Ovary (tissue), 9 donors: ENCODE data around the gene ZFYVE9. TPM values are rescaled to one million over a fixed set of nuclear protein-coding genes. Genes with fewer than 3 reads are reported as not detected.

Experiments used
- DNase-seq, 5 donors: peaks; one replicate each; pipeline ENCODE4 v3.0.0-alpha.2; 2019 to 2020
- H3K27ac ChIP-seq, 2 donors: fragments of 200-600 bp; one replicate each; pipeline versions ENCODE4 v1.5.1 to v1.8.0; 2019 to 2022
- H3K27me3 ChIP-seq: fragments of 200-600 bp; one replicate; pipeline ENCODE4 v1.8.0; 2022
- H3K36me3 ChIP-seq: fragments of 200-600 bp; sonication (generic); one replicate; pipeline ENCODE4 v1.5.1; 2019
- H3K4me1 ChIP-seq: one replicate; pipeline ENCODE4 v1.8.1; 2013; ENCODE audit warnings: mild to moderate bottlenecking, moderate library complexity; ENCODE audit not compliant: insufficient read depth
- H3K4me3 ChIP-seq: fragments of 200-600 bp; sonication (generic); one replicate; pipeline ENCODE4 v1.5.1; 2017
- H3K9me3 ChIP-seq, 2 donors: fragments of 200-600 bp in 1 of 2; sonication (generic) in 1 of 2; one replicate each; pipeline versions ENCODE4 v1.5.1 to v1.8.1; 2013 to 2019; ENCODE audit warnings: mild to moderate bottlenecking in 1 of 2, moderate library complexity in 1 of 2
- CTCF ChIP-seq, 3 donors: fragments of 450-650 bp in 2 of 3; fragments of 200-600 bp in 1 of 3; IDR thresholded peaks; one replicate each; pipeline versions ENCODE4 v1.5.1 to v1.8.0; 2016 to 2022; ENCODE audit warnings: antibody characterized with exemption in 3 of 3, mild to moderate bottlenecking in 1 of 3
- EP300 ChIP-seq: sonication (generic); formaldehyde crosslinking; IDR thresholded peaks from one replicate; pipeline ENCODE4 v1.6.1; 2017; ENCODE audit warnings: antibody characterized with exemption
- POLR2A ChIP-seq: fragments of 450-650 bp; IDR thresholded peaks from one replicate; pipeline ENCODE4 v1.6.1; 2017; ENCODE audit warnings: antibody characterized with exemption, mild to moderate bottlenecking, moderate library complexity
- WGBS, 3 donors: extraction: QIAGEN DNeasy Blood & Tissue Kit in 1 of 3; methylation state at CpG; one replicate each; pipeline versions ENCODE4 v1.1.5 to v1.1.7; 2013 to 2017; 5-methylcytosine and 5-hydroxymethylcytosine counted together
- intact Hi-C, 4 donors: fragments of 100-400 bp; cut with DNase I; formaldehyde crosslinking; loops; one replicate each; pipeline versions ENCODE4 v1.11.0 to v1.15.1; 2022 to 2023
- polyA plus RNA-seq, 2 donors: library from polyadenylated mRNA; stranded (reverse); fragments of 200-250 nt in 1 of 2; fragments of 350-450 nt in 1 of 2; fragmentation: Illumina TruSeq in 1 of 2; extraction: RNeasy Lipid Tissue Mini Kit (QIAGEN cat#74804) in 1 of 2; gene quantifications; one replicate each; pipeline ENCODE4 v1.2.3, GENCODE V29; 2013 to 2014
- total RNA-seq, 7 donors: library from RNA; depleted of rRNA in 2 of 7; stranded (reverse); fragments of >200 nt in 2 of 7; fragmentation: NEBNext Ultra II Directional in 3 of 7; extraction: Animal tissue kit (Norgen Biotek cat#: 25700) in 3 of 7; gene quantifications; one replicate each; pipeline versions ENCODE4 v1.1.0 to v1.2.4, GENCODE V29; 2016 to 2023
- donor health status: DM: no; HTN: no; CAD: no; lungs with moderate emphysema.
- donor health status: DM: no; HTN: no; CAD: no.
- donor health status: Bipolar disorder and iron deficiency.
- donor health status: DM: yes; HTN: yes; CAD: no.
- donor health status: DM: no; HTN: no; CAD: no.
- donor health status: DM: yes; HTN: yes; CAD: no.

ZFYVE9 gene
- total and polyA plus RNA-seq, 9 donors: 12.9 to 40.8 (median 33.4) TPM

GRCh38 chr1:52358851-52359497, 217.1 kb downstream of the ZFYVE9 start:
- DNase-seq: no peak
- no peak for TF ChIP-seq POLR2A
- no peak for TF ChIP-seq EP300
- no peak for TF ChIP-seq CTCF (IDR thresholded peaks at IDR 0.05)
- no peak overlapping the region for H3K27ac ChIP-seq
- no peaks in the 10 kb centered on the region for H3K27me3 ChIP-seq
- 92 to 93% (median 93%) methylated on average over 15 to 18 of the region's 18 CpGs for WGBS, 3 donors
- intact Hi-C loops: no loop called here
- H3K36me3 ChIP-seq: no peaks in the 10 kb centered on the region
- H3K4me1 ChIP-seq: no peaks in the 10 kb centered on the region
- H3K4me3 ChIP-seq: no peak overlapping the region
- H3K9me3 ChIP-seq: no peaks in the 10 kb centered on the region

GRCh38 chr1:52359676-52360594, 218.0 kb downstream of the ZFYVE9 start:
- TF ChIP-seq CTCF (IDR thresholded peaks at IDR 0.05): no peak
- no peak for TF ChIP-seq EP300
- TF ChIP-seq POLR2A: no peak
- H3K27me3 ChIP-seq: no peaks in the 10 kb centered on the region
- 92 to 94% (median 93%) methylated on average over 24 of the region's 24 CpGs for WGBS, 3 donors
- H3K27ac ChIP-seq: no peak overlapping the region
- H3K9me3 ChIP-seq: no peaks in the 10 kb centered on the region
- H3K4me3 ChIP-seq: no peak overlapping the region
- DNase-seq: no peak
- no peaks in the 10 kb centered on the region for H3K36me3 ChIP-seq
- intact Hi-C loops: no loop called here
- H3K4me1 ChIP-seq: peaks cover 1% of the 10 kb centered on the region

- Histone ChIP-seq H3K4me1 (peaks cover 4% of the 10 kb centered on the region), H3K36me3 (no peaks in the 10 kb centered on the region), H3K27ac (no peak overlapping the region), H3K9me3 (no peaks in the 10 kb centered on the region), H3K27me3 (no peaks in the 10 kb centered on the region), H3K4me3 (no peak overlapping the region)
- intact Hi-C loops: no loop called here
- 87 to 94% (median 90%) methylated on average over 7 of the region's 7 CpGs for WGBS, 3 donors
- TF ChIP-seq CTCF (IDR thresholded peaks at IDR 0.05): no peak
- TF ChIP-seq EP300: no peak
- no peak for TF ChIP-seq POLR2A
- no peak for DNase-seq
Measured at GRCh38 chr1:52360595-52360968, 218.7 kb downstream of the ZFYVE9 start.

- no peaks in the 10 kb centered on the region for H3K9me3 ChIP-seq
- peak overlapping the region in 1 of 2 donors; percentile 74 for H3K27ac ChIP-seq
- peak in 3 of 5 donors; percentile 35 to 47 (median 42) for DNase-seq
- no peaks in the 10 kb centered on the region for H3K36me3 ChIP-seq
- no peaks in the 10 kb centered on the region for H3K27me3 ChIP-seq
- peaks cover 6% of the 10 kb centered on the region for H3K4me1 ChIP-seq
- intact Hi-C loops: no loop called here
- no peak overlapping the region for H3K4me3 ChIP-seq
- TF ChIP-seq CTCF (IDR thresholded peaks at IDR 0.05): no peak
- no peak for TF ChIP-seq POLR2A
- TF ChIP-seq EP300: no peak
- WGBS, 3 donors: 77 to 81% (median 79%) methylated on average over 5 of the region's 5 CpGs
Measured at GRCh38 chr1:52364235-52364839, 222.4 kb downstream of the ZFYVE9 start.
